Gastrocnemius medialis (tissue), 4 donors: ENCODE results near the gene KRTAP4-4.
"Not testable (repeated sequence)": the region's sequence is repeated elsewhere in the genome, so short reads cannot be mapped to it uniquely, and the experiment has no call there.

ENCODE experiments used
- POLR2A ChIP-seq, 2 donors: fragments of 450-650 bp; IDR thresholded peaks; one replicate each; pipeline ENCODE4 v1.6.1; 2017; ENCODE audit warnings: antibody characterized with exemption in 2 of 2, mild to moderate bottlenecking in 2 of 2, moderate library complexity in 2 of 2
- TF ChIP-seq, protein P1 (sequence below), 5 experiments: fragments of 450-650 bp in 3 of 5; fragments of 200-600 bp in 2 of 5; sonication (generic) in 2 of 5; IDR thresholded peaks in 4 of 5; conservative IDR thresholded peaks in 1 of 5; 1 replicate in 4 of 5; 2 replicates in 1 of 5; pipeline ENCODE4 v1.5.1; 2016 to 2019; ENCODE audit warnings: antibody characterized with exemption in 5 of 5, mild to moderate bottlenecking in 3 of 5, moderate library complexity in 3 of 5

DNA sequence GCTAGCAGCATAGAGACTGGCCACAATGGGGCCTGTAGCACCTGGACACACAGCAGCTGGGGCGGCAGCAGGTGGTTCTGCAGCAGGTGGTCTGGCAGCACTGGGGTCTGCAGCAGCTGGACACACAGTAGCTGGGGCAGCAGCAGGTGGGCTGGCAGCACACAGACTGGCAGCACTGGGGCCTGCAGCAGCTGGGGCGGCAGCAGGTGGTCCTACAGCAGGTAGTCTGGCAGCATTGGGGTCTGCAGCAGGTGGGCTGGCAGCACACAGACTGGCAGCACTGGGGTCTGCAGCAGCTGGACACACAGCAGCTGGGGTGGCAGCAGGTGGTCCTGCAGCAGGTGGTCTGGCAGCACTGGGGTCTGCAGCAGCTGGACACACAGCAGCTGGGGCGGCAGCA is 358 bp downstream of the KRTAP4-4 start:
- TF ChIP-seq, protein P1, sequence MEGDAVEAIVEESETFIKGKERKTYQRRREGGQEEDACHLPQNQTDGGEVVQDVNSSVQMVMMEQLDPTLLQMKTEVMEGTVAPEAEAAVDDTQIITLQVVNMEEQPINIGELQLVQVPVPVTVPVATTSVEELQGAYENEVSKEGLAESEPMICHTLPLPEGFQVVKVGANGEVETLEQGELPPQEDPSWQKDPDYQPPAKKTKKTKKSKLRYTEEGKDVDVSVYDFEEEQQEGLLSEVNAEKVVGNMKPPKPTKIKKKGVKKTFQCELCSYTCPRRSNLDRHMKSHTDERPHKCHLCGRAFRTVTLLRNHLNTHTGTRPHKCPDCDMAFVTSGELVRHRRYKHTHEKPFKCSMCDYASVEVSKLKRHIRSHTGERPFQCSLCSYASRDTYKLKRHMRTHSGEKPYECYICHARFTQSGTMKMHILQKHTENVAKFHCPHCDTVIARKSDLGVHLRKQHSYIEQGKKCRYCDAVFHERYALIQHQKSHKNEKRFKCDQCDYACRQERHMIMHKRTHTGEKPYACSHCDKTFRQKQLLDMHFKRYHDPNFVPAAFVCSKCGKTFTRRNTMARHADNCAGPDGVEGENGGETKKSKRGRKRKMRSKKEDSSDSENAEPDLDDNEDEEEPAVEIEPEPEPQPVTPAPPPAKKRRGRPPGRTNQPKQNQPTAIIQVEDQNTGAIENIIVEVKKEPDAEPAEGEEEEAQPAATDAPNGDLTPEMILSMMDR (IDR thresholded peaks at IDR 0.05 in 4 of 5, conservative IDR thresholded peaks at IDR 0.05 in 1 of 5): not testable (repeated sequence)
- TF ChIP-seq POLR2A (IDR thresholded peaks at IDR 0.05): not testable (repeated sequence)
